PC-9 (cell line): ENCODE data around the gene NRG3.

ENCODE experiments used
- CTCF ChIP-seq: fragments of 200-600 bp; sonication (generic); conservative IDR thresholded peaks from 2 replicates; pipeline ENCODE4 v1.6.1; 2017; ENCODE audit warnings: mixed run types, antibody characterized with exemption, mild to moderate bottlenecking, moderate library complexity
- EZH2 ChIP-seq: fragments of 200-600 bp; sonication (generic); IDR thresholded peaks from 2 replicates; pipeline ENCODE4 v1.8.0; 2017; ENCODE audit warnings: antibody characterized with exemption, low read depth

DNA sequence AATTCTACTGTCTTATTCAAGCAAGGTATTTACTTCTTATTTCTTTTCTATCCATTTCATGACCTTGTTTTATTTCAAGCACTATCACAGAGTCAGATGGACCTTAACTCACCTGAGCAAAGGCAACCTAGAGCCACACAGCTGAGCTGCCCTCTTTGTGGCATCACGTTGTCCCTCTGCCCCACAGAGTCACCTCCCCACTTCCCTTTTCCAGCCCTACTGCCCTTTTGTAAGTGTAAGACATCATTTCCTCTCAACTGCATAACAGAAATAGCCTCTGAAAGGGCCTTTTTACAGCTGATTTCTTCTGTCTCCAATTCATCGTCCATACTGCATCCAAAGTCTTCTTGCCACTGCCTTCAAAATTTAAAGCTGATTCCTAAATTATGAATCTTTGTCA, 946.0 kb downstream of the NRG3 start:
- no peak for TF ChIP-seq EZH2
- no peak for TF ChIP-seq CTCF
